GM12878 (cell line): Measurements from ENCODE around the gene COL8A2. TPM values are rescaled to one million over a fixed set of nuclear protein-coding genes. Genes with fewer than 3 reads are reported as not detected.

Experiments used
- ELK1 ChIP-seq: IDR thresholded peaks from 2 replicates; pipeline ENCODE4 v1.6.1; 2012; ENCODE audit warnings: low read depth, low read length, improper control_type of control experiment
- GATAD2B ChIP-seq: fragments of 450-650 bp; conservative IDR thresholded peaks from 2 replicates; pipeline ENCODE4 v1.6.1; 2017; ENCODE audit warnings: low read depth, mild to moderate bottlenecking, moderate library complexity
- IKZF1 ChIP-seq: fragments of 450-650 bp; conservative IDR thresholded peaks from 2 replicates; pipeline ENCODE4 v1.6.1; 2017; ENCODE audit warnings: antibody characterized with exemption, mild to moderate bottlenecking
- IKZF2 ChIP-seq, 2 experiments: fragments of 450-650 bp; IDR thresholded peaks; 2 replicates each; pipeline ENCODE4 v1.6.1; 2017; ENCODE audit warnings: mild to moderate bottlenecking in 2 of 2, moderate library complexity in 2 of 2
- KAT2A ChIP-seq: conservative IDR thresholded peaks from 2 replicates; pipeline ENCODE4 v1.6.1; 2011; ENCODE audit warnings: low read depth, low read length; ENCODE audit not compliant: control insufficient read depth
- MEF2A ChIP-seq: IDR thresholded peaks from 2 replicates; pipeline ENCODE4 v1.6.1; 2011; ENCODE audit warnings: low read depth, mild to moderate bottlenecking, low read length, moderate library complexity; ENCODE audit not compliant: insufficient read depth
- MLLT1 ChIP-seq: fragments of 450-650 bp; IDR thresholded peaks from 2 replicates; pipeline ENCODE4 v1.6.1; 2016; ENCODE audit warnings: mild to moderate bottlenecking
- NBN ChIP-seq: fragments of 450-650 bp; IDR thresholded peaks from 2 replicates; pipeline ENCODE4 v1.6.1; 2016
- NFYB ChIP-seq: IDR thresholded peaks from 2 replicates; pipeline ENCODE4 v1.6.1; 2011; ENCODE audit warnings: low read depth, mild to moderate bottlenecking, low read length, improper control_type of control experiment, moderate library complexity; ENCODE audit not compliant: insufficient read depth
- NR2C1 ChIP-seq: fragments of 450-650 bp; IDR thresholded peaks from 2 replicates; pipeline ENCODE4 v1.6.1; 2017; ENCODE audit warnings: antibody characterized with exemption, mild to moderate bottlenecking, moderate library complexity
- NR2F1 ChIP-seq: fragments of 450-650 bp; conservative IDR thresholded peaks from 2 replicates; pipeline ENCODE4 v1.6.1; 2017; ENCODE audit warnings: mild to moderate bottlenecking
- PML ChIP-seq: IDR thresholded peaks from 2 replicates; pipeline ENCODE4 v1.6.1; 2012; ENCODE audit warnings: low read length, inconsistent platforms
- POLR2AphosphoS5 ChIP-seq: IDR thresholded peaks from 2 replicates; pipeline ENCODE4 v1.6.1; 2011; ENCODE audit warnings: mild to moderate bottlenecking, low read length, inconsistent platforms
- POU2F2 ChIP-seq: IDR thresholded peaks from 3 replicates; pipeline ENCODE4 v1.6.1; 2011; ENCODE audit warnings: low read depth, mild to moderate bottlenecking, low read length, borderline replicate concordance
- RB1 ChIP-seq: fragments of 450-650 bp; formaldehyde crosslinking; IDR thresholded peaks from 2 replicates; pipeline ENCODE4 v1.6.1; 2017; ENCODE audit warnings: mild to moderate bottlenecking, borderline replicate concordance
- SP1 ChIP-seq: IDR thresholded peaks from one replicate; pipeline ENCODE4 v1.6.1; 2011; ENCODE audit warnings: low read depth, low read length
- TCF3 ChIP-seq: IDR thresholded peaks from 2 replicates; pipeline ENCODE4 v1.6.1; 2012; ENCODE audit warnings: low read depth, mild to moderate bottlenecking, low read length, borderline replicate concordance; ENCODE audit not compliant: insufficient read depth
- WRNIP1 ChIP-seq: IDR thresholded peaks from 2 replicates; pipeline ENCODE4 v1.6.1; 2011; ENCODE audit warnings: low read depth, low read length, improper control_type of control experiment, borderline replicate concordance
- ZBTB40 ChIP-seq: fragments of 450-650 bp; IDR thresholded peaks from 2 replicates; pipeline ENCODE4 v1.6.1; 2016; ENCODE audit warnings: mild to moderate bottlenecking, moderate library complexity, borderline replicate concordance
- polyA plus RNA-seq, 11 experiments: library from polyadenylated mRNA; depleted of rRNA in 4 of 11; unstranded in 6 of 11; stranded (reverse) in 5 of 11; fragments of >200 nt; fragmentation: Nextera tagmentation in 4 of 11; fragmentation: Illumina TruSeq in 1 of 11; extraction: Ambion mirVana in 4 of 11; extraction: Trizol in 1 of 11; gene quantifications; 1 replicate in 1 of 11; 2 replicates in 10 of 11; pipeline versions ENCODE4 v1.2.1 to v1.2.3, GENCODE V29; 2011 to 2016; ENCODE audit warnings: inconsistent platforms in 2 of 11, missing spikeins in 2 of 11, low read depth in 1 of 11
- total RNA-seq, 4 experiments: library from RNA; depleted of rRNA in 3 of 4; stranded (reverse); fragments of >200 nt in 3 of 4; fragmentation: Illumina TruSeq in 1 of 4; extraction: Trizol in 1 of 4; gene quantifications; 2 replicates each; pipeline versions ENCODE4 v1.2.1 to v1.2.3, GENCODE V29; 2013 to 2021
- TF ChIP-seq, protein P1 (sequence below): IDR thresholded peaks from 2 replicates; pipeline ENCODE4 v1.6.1; 2011; ENCODE audit warnings: mild to moderate bottlenecking, low read depth, low read length, moderate library complexity; ENCODE audit not compliant: insufficient replicate concordance
- TF ChIP-seq, protein P2 (sequence below): IDR thresholded peaks from 2 replicates; pipeline ENCODE4 v1.6.1; 2011; ENCODE audit warnings: low read depth, low read length, improper control_type of control experiment, borderline replicate concordance

The COL8A2 gene
- total and polyA plus RNA-seq, 10 of the 15 experiments (the other 5 are each of a cell fraction or from before 2014, with no cell fraction given) = 0.01 TPM; not detected in 9

GRCh38 chr1:36160949-36161485 lies 36.0 kb upstream of the COL8A2 start (continued):
- TF ChIP-seq PML = peak; percentile 35; the same call in 1 of the 2 replicates
- TF ChIP-seq NFYB = 0 out of 2 replicates have a peak, but pooled peaks have one; percentile 55
- 0 out of 2 replicates have a peak, but pooled peaks have one; percentile 59 for TF ChIP-seq RB1
- TF ChIP-seq, protein P1, sequence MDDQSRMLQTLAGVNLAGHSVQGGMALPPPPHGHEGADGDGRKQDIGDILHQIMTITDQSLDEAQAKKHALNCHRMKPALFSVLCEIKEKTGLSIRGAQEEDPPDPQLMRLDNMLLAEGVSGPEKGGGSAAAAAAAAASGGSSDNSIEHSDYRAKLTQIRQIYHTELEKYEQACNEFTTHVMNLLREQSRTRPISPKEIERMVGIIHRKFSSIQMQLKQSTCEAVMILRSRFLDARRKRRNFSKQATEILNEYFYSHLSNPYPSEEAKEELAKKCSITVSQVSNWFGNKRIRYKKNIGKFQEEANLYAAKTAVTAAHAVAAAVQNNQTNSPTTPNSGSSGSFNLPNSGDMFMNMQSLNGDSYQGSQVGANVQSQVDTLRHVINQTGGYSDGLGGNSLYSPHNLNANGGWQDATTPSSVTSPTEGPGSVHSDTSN = no peak
- peak; percentile 49 for TF ChIP-seq SP1
- TF ChIP-seq NBN = 0 out of 2 replicates have a peak, but pooled peaks have one; percentile 55
- TF ChIP-seq MEF2A = 0 out of 2 replicates have a peak, but pooled peaks have one; percentile 56
- 0 out of 2 replicates have a peak, but pooled peaks have one; percentile 19 for TF ChIP-seq ELK1
- peak; percentile 90 for TF ChIP-seq IKZF2 (IDR thresholded peaks at IDR 0.05)
- TF ChIP-seq IKZF1 = peak; percentile 94
- TF ChIP-seq GATAD2B = 0 out of 2 replicates have a peak, but pooled peaks have one; percentile 14
- TF ChIP-seq ZBTB40 = peak; percentile 84
- TF ChIP-seq POU2F2 = peak; percentile 56
- TF ChIP-seq MLLT1 = peak; percentile 31; the same call in 1 of the 2 replicates
- peak; percentile 58 for TF ChIP-seq NR2C1
- TF ChIP-seq, protein P2, sequence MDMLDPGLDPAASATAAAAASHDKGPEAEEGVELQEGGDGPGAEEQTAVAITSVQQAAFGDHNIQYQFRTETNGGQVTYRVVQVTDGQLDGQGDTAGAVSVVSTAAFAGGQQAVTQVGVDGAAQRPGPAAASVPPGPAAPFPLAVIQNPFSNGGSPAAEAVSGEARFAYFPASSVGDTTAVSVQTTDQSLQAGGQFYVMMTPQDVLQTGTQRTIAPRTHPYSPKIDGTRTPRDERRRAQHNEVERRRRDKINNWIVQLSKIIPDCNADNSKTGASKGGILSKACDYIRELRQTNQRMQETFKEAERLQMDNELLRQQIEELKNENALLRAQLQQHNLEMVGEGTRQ = no peak
- TF ChIP-seq WRNIP1 = no peak
- TF ChIP-seq NR2F1 = peak; percentile 78
- TF ChIP-seq POLR2AphosphoS5 = peak; percentile 71; the same call in 1 of the 2 replicates
- TF ChIP-seq KAT2A = no peak
- TF ChIP-seq TCF3 = 0 out of 2 replicates have a peak, but pooled peaks have one; percentile 34
